Stomach (tissue), 4 donors: ENCODE data around the gene WASF2.

Experiments used
- POLR2A ChIP-seq, 4 donors: fragments of 450-650 bp; IDR thresholded peaks; one replicate each; pipeline ENCODE4 v1.6.1; 2016; ENCODE audit warnings: antibody characterized with exemption in 4 of 4, control low read depth in 2 of 4, mild to moderate bottlenecking in 1 of 4, moderate library complexity in 1 of 4
- POLR2AphosphoS5 ChIP-seq, 3 donors: sonication (generic); formaldehyde crosslinking; IDR thresholded peaks; one replicate each; pipeline ENCODE4 v1.6.1; 2016; ENCODE audit warnings: antibody characterized with exemption in 3 of 3

DNA sequence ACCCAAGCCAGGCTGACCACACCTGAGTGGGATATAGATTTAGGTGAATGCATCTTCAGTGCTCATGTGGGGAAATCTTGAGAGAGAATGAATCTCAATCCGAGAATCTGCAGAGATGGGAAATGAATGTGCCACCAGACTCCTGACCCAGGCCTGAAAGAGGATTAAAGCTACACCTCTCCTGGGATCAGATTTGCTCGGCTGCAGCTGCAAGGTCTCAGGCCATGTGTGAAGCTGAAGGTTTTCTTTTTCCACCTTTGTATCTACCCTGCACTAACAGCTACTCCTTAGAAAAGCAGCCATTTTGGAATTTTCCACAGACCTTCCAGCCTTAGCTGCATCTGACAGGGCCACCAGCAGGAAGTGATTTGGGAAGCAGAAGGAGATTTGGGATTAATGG, 79.3 kb downstream of the WASF2 start:
- TF ChIP-seq POLR2A (IDR thresholded peaks at IDR 0.05) (no peak), POLR2AphosphoS5 (IDR thresholded peaks at IDR 0.05) (no peak)
